ENCODE data around the gene TNFSF18.

Gene TNFSF18

DNA sequence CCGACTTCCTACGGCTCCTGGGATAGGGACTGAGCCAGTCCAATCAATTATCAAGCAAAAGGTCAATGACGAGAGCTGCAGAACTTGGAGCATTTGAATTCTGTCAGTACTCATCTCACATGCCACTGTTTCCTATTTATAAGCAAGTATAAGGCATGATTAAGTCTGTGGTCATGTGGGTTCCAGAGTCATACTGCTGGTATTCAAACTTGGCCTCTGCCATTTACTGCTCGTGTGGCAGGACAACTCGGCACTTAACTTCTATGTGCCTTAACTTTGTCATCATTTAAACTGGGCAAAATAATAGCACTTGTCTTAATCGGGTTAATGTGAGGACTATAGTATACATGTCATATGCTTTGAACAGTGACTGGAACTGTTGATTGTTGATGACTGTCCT, 44.9 kb upstream of the TNFSF18 start:
- no peak for TF ChIP-seq ZNF354C (tag by site-specific recombination; IDR thresholded peaks at IDR 0.05; ENCODE audit: borderline replicate concordance, low read depth)
- no peak for TF ChIP-seq ZNF514 (tag by site-specific recombination; IDR thresholded peaks at IDR 0.05)
- no peak for TF ChIP-seq ZNF792 (tag by site-specific recombination; IDR thresholded peaks at IDR 0.05)
- TF ChIP-seq ZNF26 (tag by site-specific recombination; IDR thresholded peaks at IDR 0.05): no peak
- TF ChIP-seq ZNF837 (tag by site-specific recombination; IDR thresholded peaks at IDR 0.05): no peak
- no peak for TF ChIP-seq INSM2 (tag by site-specific recombination; IDR thresholded peaks at IDR 0.05)
- no peak for TF ChIP-seq ZNF664 (tag by site-specific recombination; IDR thresholded peaks at IDR 0.05)
- TF ChIP-seq ZNF600 (tag by site-specific recombination; IDR thresholded peaks at IDR 0.05): no peak
- no peak for TF ChIP-seq KLF1 (tag by site-specific recombination; IDR thresholded peaks at IDR 0.05)
- no peak for TF ChIP-seq ZNF747 (tag by site-specific recombination; IDR thresholded peaks at IDR 0.05)
- no peak for TF ChIP-seq ZNF610 (tag by site-specific recombination; IDR thresholded peaks at IDR 0.05; ENCODE audit: borderline replicate concordance)
- no peak for TF ChIP-seq ZSCAN23 (tag by site-specific recombination; IDR thresholded peaks at IDR 0.05)
- TF ChIP-seq, protein P1, sequence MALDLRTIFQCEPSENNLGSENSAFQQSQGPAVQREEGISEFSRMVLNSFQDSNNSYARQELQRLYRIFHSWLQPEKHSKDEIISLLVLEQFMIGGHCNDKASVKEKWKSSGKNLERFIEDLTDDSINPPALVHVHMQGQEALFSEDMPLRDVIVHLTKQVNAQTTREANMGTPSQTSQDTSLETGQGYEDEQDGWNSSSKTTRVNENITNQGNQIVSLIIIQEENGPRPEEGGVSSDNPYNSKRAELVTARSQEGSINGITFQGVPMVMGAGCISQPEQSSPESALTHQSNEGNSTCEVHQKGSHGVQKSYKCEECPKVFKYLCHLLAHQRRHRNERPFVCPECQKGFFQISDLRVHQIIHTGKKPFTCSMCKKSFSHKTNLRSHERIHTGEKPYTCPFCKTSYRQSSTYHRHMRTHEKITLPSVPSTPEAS (tag by site-specific recombination; IDR thresholded peaks at IDR 0.05): no peak
- no peak for TF ChIP-seq GLI4 (tag by site-specific recombination; IDR thresholded peaks at IDR 0.05)
- no peak for TF ChIP-seq TCF7L2 (IDR thresholded peaks at IDR 0.05; ENCODE audit: borderline replicate concordance, low read depth, low read length)
- no peak for TF ChIP-seq ZBTB6 (tag by site-specific recombination; IDR thresholded peaks at IDR 0.05)
- no peak for TF ChIP-seq ZNF776 (tag by site-specific recombination; IDR thresholded peaks at IDR 0.05; ENCODE audit: borderline replicate concordance)
- no peak for TF ChIP-seq ZNF561 (tag by site-specific recombination; IDR thresholded peaks at IDR 0.05; ENCODE audit: borderline replicate concordance)
- TF ChIP-seq TRIM28 (IDR thresholded peaks at IDR 0.05; ENCODE audit: borderline replicate concordance, low read length): no peak
- no peak for TF ChIP-seq ZNF404 (tag by site-specific recombination; IDR thresholded peaks at IDR 0.05)
- POLR2A ChIA-PET: no interaction called here
- no peaks in the 10 kb centered on the region for H3K4me1 ChIP-seq (ENCODE audit: control insufficient read depth, insufficient read depth, low read length)
- H3K27ac ChIP-seq (ENCODE audit: extremely low read depth, low read depth, low read length): no peak overlapping the region
- CTCF ChIA-PET: no interaction called here
- no peaks in the 10 kb centered on the region for H3K9me3 ChIP-seq (ENCODE audit: control insufficient read depth, insufficient read depth, low read depth, low read length)
- H3K36me3 ChIP-seq (ENCODE audit: control insufficient read depth in 2 of 2, insufficient read depth in 1 of 2, low read length in 2 of 2): no peaks in the 10 kb centered on the region
- no peak overlapping the region for H3K4me3 ChIP-seq (ENCODE audit: low read depth, low read length)

- Histone ChIP-seq H3K4me1 (ENCODE audit: control insufficient read depth, insufficient read depth, low read length) (no peaks in the 10 kb centered on the region), H3K36me3 (ENCODE audit: control insufficient read depth in 2 of 2, insufficient read depth in 1 of 2, low read length in 2 of 2) (no peaks in the 10 kb centered on the region), H3K9me3 (ENCODE audit: control insufficient read depth, insufficient read depth, low read depth, low read length) (no peaks in the 10 kb centered on the region), H3K27ac (ENCODE audit: extremely low read depth, low read depth, low read length) (no peak overlapping the region), H3K4me3 (ENCODE audit: low read depth, low read length) (no peak overlapping the region)
- TF ChIP-seq ZNF335 (tag by site-specific recombination; conservative IDR thresholded peaks at IDR 0.05) (no peak), ZNF561 (tag by site-specific recombination; IDR thresholded peaks at IDR 0.05; ENCODE audit: borderline replicate concordance) (no peak), ZNF677 (tag by site-specific recombination; IDR thresholded peaks at IDR 0.05) (no peak), ZNF654 (tag by site-specific recombination; IDR thresholded peaks at IDR 0.05; ENCODE audit: low read depth) (no peak), ZSCAN16 (tag by site-specific recombination; IDR thresholded peaks at IDR 0.05) (no peak), ZNF521 (tag by site-specific recombination; IDR thresholded peaks at IDR 0.05) (no peak), MYNN (tag by site-specific recombination; IDR thresholded peaks at IDR 0.05; ENCODE audit: borderline replicate concordance) (no peak), ZFHX2 (tag by site-specific recombination; conservative IDR thresholded peaks at IDR 0.05) (no peak), PRDM1 (tag by site-specific recombination; IDR thresholded peaks at IDR 0.05) (no peak)
- TF ChIP-seq, protein P2, sequence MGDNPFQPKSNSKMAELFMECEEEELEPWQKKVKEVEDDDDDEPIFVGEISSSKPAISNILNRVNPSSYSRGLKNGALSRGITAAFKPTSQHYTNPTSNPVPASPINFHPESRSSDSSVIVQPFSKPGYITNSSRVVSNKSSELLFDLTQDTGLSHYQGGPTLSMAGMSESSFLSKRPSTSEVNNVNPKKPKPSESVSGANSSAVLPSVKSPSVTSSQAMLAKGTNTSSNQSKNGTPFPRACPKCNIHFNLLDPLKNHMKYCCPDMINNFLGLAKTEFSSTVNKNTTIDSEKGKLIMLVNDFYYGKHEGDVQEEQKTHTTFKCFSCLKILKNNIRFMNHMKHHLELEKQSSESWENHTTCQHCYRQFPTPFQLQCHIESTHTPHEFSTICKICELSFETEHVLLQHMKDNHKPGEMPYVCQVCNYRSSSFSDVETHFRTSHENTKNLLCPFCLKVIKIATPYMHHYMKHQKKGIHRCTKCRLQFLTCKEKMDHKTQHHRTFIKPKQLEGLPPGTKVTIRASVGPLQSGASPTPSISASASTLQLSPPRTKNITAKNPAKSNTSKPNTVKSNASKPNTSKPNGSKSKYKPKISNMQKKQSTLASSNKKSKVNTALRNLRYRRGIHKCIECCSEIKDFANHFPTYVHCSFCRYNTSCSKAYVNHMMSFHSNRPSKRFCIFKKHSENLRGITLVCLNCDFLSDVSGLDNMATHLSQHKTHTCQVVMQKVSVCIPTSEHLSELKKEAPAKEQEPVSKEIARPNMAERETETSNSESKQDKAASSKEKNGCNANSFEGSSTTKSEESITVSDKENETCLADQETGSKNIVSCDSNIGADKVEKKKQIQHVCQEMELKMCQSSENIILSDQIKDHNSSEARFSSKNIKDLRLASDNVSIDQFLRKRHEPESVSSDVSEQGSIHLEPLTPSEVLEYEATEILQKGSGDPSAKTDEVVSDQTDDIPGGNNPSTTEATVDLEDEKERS (tag by site-specific recombination; IDR thresholded peaks at IDR 0.05): no peak
- ChIA-PET CTCF (no interaction called here), POLR2A (no interaction called here)
Observed at GRCh38 chr1:173094541-173094940, 43.8 kb upstream of the TNFSF18 start.

All from HEK293 (cell line).